ENCODE data around the gene CHST6.
"Not testable (repeated sequence)": the region's sequence is repeated elsewhere in the genome, so short reads cannot be mapped to it uniquely, and the experiment has no call there.

CHST6 gene

GRCh38 chr16:75432828-75433731 is 62.2 kb downstream of the CHST6 start, which contains the start of gene CFDP1:
Gene CFDP1 (minus strand): TSS chr16:75433503. CDS start chr16:75433352, 151 bp downstream.
- DNase-seq (ENCODE audit: low read depth), result peak; percentile 96
- H3K4me3 ChIP-seq (replicated peaks; ENCODE audit: low read depth, low read length), result peak within 1 kb of the TSS; percentile 92
- TF ChIP-seq CTCF (IDR thresholded peaks at IDR 0.05; ENCODE audit: low read length, missing control alignments), result no peak

- TF ChIP-seq CTCF (IDR thresholded peaks at IDR 0.05; ENCODE audit: low read length, missing control alignments), result no peak
- no peak overlapping the region for H3K4me3 ChIP-seq (replicated peaks; ENCODE audit: low read depth, low read length)
- no peak for DNase-seq (ENCODE audit: low read depth)
These were observed 65.4 kb downstream of the CHST6 start for GRCh38 chr16:75429621-75430403.

GRCh38 chr16:75426524-75426923 is 68.7 kb downstream of the CHST6 start:
- not testable (repeated sequence) for DNase-seq (ENCODE audit: low read depth); H3K4me3 ChIP-seq (replicated peaks; ENCODE audit: low read depth, low read length)

GRCh38 chr16:75424105-75424762 is 71.0 kb downstream of the CHST6 start:
- DNase-seq (ENCODE audit: low read depth); H3K4me3 ChIP-seq (replicated peaks; ENCODE audit: low read depth, low read length): not testable (repeated sequence)

GRCh38 chr16:75423723-75424104 is 71.5 kb downstream of the CHST6 start:
- DNase-seq (ENCODE audit: low read depth), result no peak
- TF ChIP-seq CTCF (IDR thresholded peaks at IDR 0.05; ENCODE audit: low read length, missing control alignments), result no peak
- H3K4me3 ChIP-seq (replicated peaks; ENCODE audit: low read depth, low read length), result no peak overlapping the region
